DND-41 (cell line): ENCODE data around the gene DGKZ.

Experiments
- CTCF ChIP-seq: IDR thresholded peaks from 2 replicates; pipeline ENCODE4 v1.5.1; 2012; ENCODE audit warnings: borderline replicate concordance, low read length, moderate library complexity, mild to moderate bottlenecking; ENCODE audit not compliant: poor library complexity, severe bottlenecking; ENCODE audit errors: extremely low read depth
- EZH2 ChIP-seq: IDR thresholded peaks from 3 replicates; pipeline ENCODE4 v1.6.1; 2012; ENCODE audit warnings: borderline replicate concordance, low read depth, mild to moderate bottlenecking, moderate library complexity, low read length, inconsistent platforms; ENCODE audit not compliant: severe bottlenecking

DNA sequence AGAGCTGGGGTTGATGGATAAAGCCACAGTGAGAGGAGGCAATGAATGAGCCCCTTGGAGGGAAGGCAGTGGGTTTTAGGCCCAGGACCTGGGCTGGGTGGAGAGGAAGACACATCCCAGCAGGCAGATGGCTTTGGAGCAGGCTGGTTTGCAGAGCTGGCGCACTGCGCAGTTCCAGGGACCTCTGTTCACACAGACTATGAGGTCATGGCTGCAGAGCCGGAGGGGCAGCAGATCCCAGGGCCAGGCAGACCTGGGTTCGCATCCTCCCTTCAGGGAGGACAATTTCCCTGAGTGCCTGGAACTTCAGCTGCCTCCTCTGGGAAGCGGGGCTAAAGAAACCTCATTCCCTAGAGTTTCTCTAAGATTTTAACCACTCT, 28.2 kb upstream of the DGKZ start:
- no peak for TF ChIP-seq CTCF
- TF ChIP-seq EZH2: no peak
